Breast epithelium (tissue), 4 donors: Measurements from ENCODE around the gene TNS3. TPM values are rescaled to one million over a fixed set of nuclear protein-coding genes. Genes with fewer than 3 reads are reported as not detected.

Experiments used
- DNase-seq, 2 donors: peaks; one replicate each; pipeline ENCODE4 v3.0.0-alpha.2; 2019; ENCODE audit warnings: low spot score in 2 of 2
- H3K27ac ChIP-seq, 2 donors: fragments of 200-600 bp; sonication (generic) in 1 of 2; one replicate each; pipeline ENCODE4 v1.5.1; 2016 to 2019; ENCODE audit warnings: mild to moderate bottlenecking in 1 of 2
- H3K27me3 ChIP-seq, 2 donors: fragments of 200-600 bp; sonication (generic) in 1 of 2; one replicate each; pipeline versions ENCODE4 v1.5.1 to v1.6.0; 2017 to 2019; ENCODE audit warnings: control low read depth in 1 of 2, mild to moderate bottlenecking in 1 of 2
- H3K36me3 ChIP-seq: fragments of 200-600 bp; one replicate; pipeline ENCODE4 v1.5.1; 2019
- H3K4me1 ChIP-seq, 2 donors: fragments of 200-600 bp; sonication (generic); one replicate each; pipeline ENCODE4 v1.5.1; 2016 to 2019; ENCODE audit warnings: control low read depth in 1 of 2
- H3K4me3 ChIP-seq, 3 donors: fragments of 200-600 bp; sonication (generic); 1 replicate in 2 of 3; 2 replicates in 1 of 3; pipeline ENCODE4 v1.5.1; 2016 to 2019; ENCODE audit warnings: mild to moderate bottlenecking in 3 of 3, moderate library complexity in 2 of 3
- H3K9me3 ChIP-seq, 2 donors: fragments of 200-600 bp; sonication (generic) in 1 of 2; one replicate each; pipeline ENCODE4 v1.5.1; 2016 to 2019; ENCODE audit warnings: control low read depth in 1 of 2
- CTCF ChIP-seq, 3 donors: fragments of 450-650 bp; IDR thresholded peaks; one replicate each; pipeline ENCODE4 v1.5.1; 2016 to 2017; ENCODE audit warnings: antibody characterized with exemption in 3 of 3, mild to moderate bottlenecking in 3 of 3, moderate library complexity in 3 of 3
- POLR2A ChIP-seq: fragments of 450-650 bp; IDR thresholded peaks from one replicate; pipeline ENCODE4 v1.6.1; 2016; ENCODE audit warnings: antibody characterized with exemption, mild to moderate bottlenecking, moderate library complexity
- POLR2AphosphoS5 ChIP-seq, 3 donors: sonication (generic); formaldehyde crosslinking; IDR thresholded peaks; one replicate each; pipeline ENCODE4 v1.6.1; 2017; ENCODE audit warnings: antibody characterized with exemption in 3 of 3
- intact Hi-C: fragments of 100-400 bp; cut with DNase I; formaldehyde crosslinking; loops from one replicate; pipeline ENCODE4 v1.15.1; 2023; ENCODE audit warnings: low total_unique reads
- total RNA-seq, 3 donors: library from RNA; depleted of rRNA; stranded (reverse); fragments of >200 nt; gene quantifications; one replicate each; pipeline ENCODE4 v1.1.0, GENCODE V29; 2016

The TNS3 gene
- total RNA-seq, 3 donors from 2014 or later: 41.0 to 78.1 (median 56.2) TPM

GRCh38 chr7:47619806-47620205 is 37.9 kb upstream of the TNS3 start:
- no peak for DNase-seq
- Histone ChIP-seq H3K4me3 (no peak overlapping the region), H3K27me3 (no peaks in the 10 kb centered on the region), H3K27ac (no peak overlapping the region), H3K4me1 (no peaks in the 10 kb centered on the region), H3K9me3 (no peaks in the 10 kb centered on the region), H3K36me3 (no peaks in the 10 kb centered on the region)
- TF ChIP-seq POLR2A: no peak
- TF ChIP-seq CTCF (IDR thresholded peaks at IDR 0.05): no peak
- TF ChIP-seq POLR2AphosphoS5 (IDR thresholded peaks at IDR 0.05): no peak
- intact Hi-C loops: loop anchor here (2.0 kb wide), 1 partner anchor 19 kb away; no protein-coding TSS in a partner anchor

- no peak for DNase-seq
- intact Hi-C loops: no loop called here
- no peaks in the 10 kb centered on the region for H3K9me3 ChIP-seq
- H3K4me3 ChIP-seq: no peak overlapping the region
- no peak overlapping the region for H3K27ac ChIP-seq
- H3K36me3 ChIP-seq: no peaks in the 10 kb centered on the region
- TF ChIP-seq POLR2A: no peak
- no peak for TF ChIP-seq POLR2AphosphoS5 (IDR thresholded peaks at IDR 0.05)
- TF ChIP-seq CTCF (IDR thresholded peaks at IDR 0.05): no peak
- H3K27me3 ChIP-seq: no peaks in the 10 kb centered on the region
- H3K4me1 ChIP-seq: no peaks in the 10 kb centered on the region
Measured at GRCh38 chr7:47617131-47617530, 35.2 kb upstream of the TNS3 start.

DNA sequence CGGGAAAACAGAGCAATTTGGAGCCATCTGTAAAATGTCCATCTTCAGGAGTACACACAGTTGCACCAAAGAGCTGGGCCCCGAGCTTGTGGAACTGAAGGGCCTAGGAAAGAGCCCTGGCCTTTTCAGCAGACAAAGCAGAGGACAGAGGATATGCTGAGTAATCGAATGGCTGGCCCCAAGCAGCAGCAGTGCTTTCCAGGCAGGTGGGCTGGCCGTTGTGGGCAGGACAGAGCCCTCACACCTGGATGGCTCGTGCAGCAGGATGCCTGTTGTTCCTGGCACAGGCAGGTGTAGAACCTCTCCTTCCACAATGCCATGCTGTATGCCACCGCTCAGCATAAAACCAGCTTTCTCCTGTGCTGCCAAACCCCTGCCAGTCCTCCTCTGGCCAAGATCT is 32.5 kb upstream of the TNS3 start:
- Histone ChIP-seq H3K27me3 (no peaks in the 10 kb centered on the region), H3K4me3 (no peak overlapping the region), H3K27ac (no peak overlapping the region), H3K36me3 (no peaks in the 10 kb centered on the region), H3K4me1 (peaks cover 7 to 8% of the 10 kb centered on the region in 2 donors), H3K9me3 (no peaks in the 10 kb centered on the region)
- intact Hi-C loops: no loop called here
- DNase-seq: no peak
- TF ChIP-seq CTCF (IDR thresholded peaks at IDR 0.05) (no peak), POLR2A (no peak), POLR2AphosphoS5 (IDR thresholded peaks at IDR 0.05) (no peak)

- peak overlapping the region; percentile 79 for H3K27ac ChIP-seq
- TF ChIP-seq POLR2AphosphoS5 (IDR thresholded peaks at IDR 0.05) (no peak), CTCF (IDR thresholded peaks at IDR 0.05) (no peak)
- no peaks in the 10 kb centered on the region for H3K36me3 ChIP-seq
- H3K9me3 ChIP-seq: no peaks in the 10 kb centered on the region
- intact Hi-C loops: no loop called here
- DNase-seq: no peak
- no peak overlapping the region for H3K4me3 ChIP-seq
- H3K4me1 ChIP-seq: peaks cover 7 to 8% of the 10 kb centered on the region in 2 donors
- no peaks in the 10 kb centered on the region for H3K27me3 ChIP-seq
Measured at GRCh38 chr7:47611045-47611511, 29.2 kb upstream of the TNS3 start.

GRCh38 chr7:47610506-47611044 is 28.7 kb upstream of the TNS3 start:
- intact Hi-C loops: no loop called here
- Histone ChIP-seq H3K27me3 (no peaks in the 10 kb centered on the region), H3K4me1 (peaks cover 7 to 12% of the 10 kb centered on the region in 2 donors), H3K4me3 (no peak overlapping the region), H3K27ac (peak overlapping the region; percentile 79), H3K9me3 (no peaks in the 10 kb centered on the region), H3K36me3 (no peaks in the 10 kb centered on the region)
- DNase-seq: no peak
- TF ChIP-seq CTCF (IDR thresholded peaks at IDR 0.05) (no peak), POLR2AphosphoS5 (IDR thresholded peaks at IDR 0.05) (no peak), POLR2A (no peak)
